Measurements from ENCODE around the gene PIK3R3. TPM values are rescaled to one million over a fixed set of nuclear protein-coding genes. Genes with fewer than 3 reads are reported as not detected.

Gene PIK3R3
- total RNA-seq, 1 experiment from 2014 or later, result 12.4 TPM

DNA sequence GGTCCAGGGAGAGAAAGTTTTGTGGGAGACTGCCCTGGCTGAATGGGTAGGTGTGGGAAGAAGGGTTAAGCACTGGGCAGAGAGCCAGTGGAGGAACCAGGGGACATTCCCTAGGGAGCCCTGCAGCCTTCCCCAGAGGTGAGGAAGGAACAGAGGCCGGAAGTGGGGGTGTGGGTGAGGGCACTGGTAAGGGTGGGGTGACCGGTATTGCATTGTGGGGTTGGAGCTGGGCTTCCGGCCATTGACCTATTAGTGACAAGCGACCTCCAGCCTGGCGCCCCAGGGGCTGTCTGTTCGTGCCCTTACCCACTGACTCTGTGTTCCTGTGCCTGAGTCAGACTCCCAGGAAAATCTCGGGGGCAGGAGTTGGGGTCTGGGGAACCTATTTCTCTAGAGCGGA lies 38.9 kb upstream of the PIK3R3 start:
- DNase-seq, result no peak
- Histone ChIP-seq H3K27me3 (ENCODE audit: insufficient read depth, low read length) (no peaks in the 10 kb centered on the region; the same call in 1 of the 2 replicates), H3K18ac (ENCODE audit: insufficient read length, low read depth, low read length) (no peak overlapping the region), H3K4me2 (ENCODE audit: insufficient read depth, insufficient read length, low read length) (no peak overlapping the region), H3K4me1 (ENCODE audit: insufficient read depth, low read length) (peaks cover 12% of the 10 kb centered on the region; the same call in 1 of the 2 replicates), H4K5ac (ENCODE audit: insufficient read length, low read depth, low read length) (no peak overlapping the region), H3K23me2 (ENCODE audit: insufficient read length, low read depth, low read length, poor library complexity, severe bottlenecking) (no peaks in the 10 kb centered on the region), H2BK20ac (ENCODE audit: low read depth, low read length, poor library complexity, severe bottlenecking) (no peak overlapping the region), H2BK12ac (ENCODE audit: insufficient read length, low read depth, low read length) (no peak overlapping the region), H3K23ac (ENCODE audit: insufficient read length, low read depth, low read length) (no peak overlapping the region), H3T11ph (ENCODE audit: low read length) (no peak overlapping the region), H3K14ac (ENCODE audit: insufficient read depth, low read length) (no peak overlapping the region; the same call in 1 of the 2 replicates), H3K79me2 (ENCODE audit: insufficient read depth, low read length) (no peaks in the 10 kb centered on the region), H3K79me1 (ENCODE audit: insufficient read depth, low read depth, low read length, poor library complexity, severe bottlenecking) (no peaks in the 10 kb centered on the region), H3K9ac (ENCODE audit: extremely low read depth, insufficient read length, low read length) (no peak overlapping the region), H4K91ac (ENCODE audit: insufficient read length, low read depth, low read length) (no peak overlapping the region), H3K27ac (ENCODE audit: insufficient read length, low read depth, low read length) (no peak overlapping the region), H2AK5ac (ENCODE audit: insufficient read length, low read length) (no peak overlapping the region), H2BK120ac (ENCODE audit: low read depth, low read length, poor library complexity, severe bottlenecking) (no peak overlapping the region), H2BK15ac (ENCODE audit: low read depth, low read length) (no peak overlapping the region), H3K56ac (ENCODE audit: insufficient read length, low read depth, low read length) (no peak overlapping the region), H2AFZ (ENCODE audit: low read length) (no peak overlapping the region), H4K20me1 (ENCODE audit: control insufficient read depth, insufficient read depth, insufficient read length) (no peaks in the 10 kb centered on the region), H3K9me3 (ENCODE audit: control insufficient read depth, low read depth, low read length) (no peaks in the 10 kb centered on the region), H2BK5ac (ENCODE audit: insufficient read length, low read length) (no peak overlapping the region), H4K8ac (replicated peaks; ENCODE audit: insufficient read length, low read depth, low read length) (no peak overlapping the region), H3K4ac (ENCODE audit: low read depth, low read length) (no peak overlapping the region)
- TF ChIP-seq CTCF (conservative IDR thresholded peaks at IDR 0.05), result no peak
- no peak overlapping the region for H3K27ac Mint-ChIP-seq
- no peak overlapping the region for H3K4me3 Mint-ChIP-seq
- peaks cover 14 to 25% of the 10 kb centered on the region in 2 experiments for H3K4me1 Mint-ChIP-seq
- WGBS (ENCODE audit: extremely low coverage, insufficient read length, low lambda C conversion rate), result no CpG with 5 or more reads among the region's 8 CpGs
- no peaks in the 10 kb centered on the region; a peak in 1 of 5 replicates for H3K9me3 Mint-ChIP-seq
- no peaks in the 10 kb centered on the region; a peak in 1 of 7 replicates for H3K36me3 Mint-ChIP-seq (ENCODE audit: insufficient read depth in 1 of 3, low read depth in 3 of 3)
- H3K27me3 Mint-ChIP-seq (ENCODE audit: low read depth), result peaks cover 46% of the 10 kb centered on the region

Measured in H9 (cell line).